ENCODE data around the gene SNRNP70. TPM values are rescaled to one million over a fixed set of nuclear protein-coding genes. Genes with fewer than 3 reads are reported as not detected.

The SNRNP70 gene
- total and polyA plus RNA-seq, 8 donors: 87.9 to 883 (median 161) TPM

DNA sequence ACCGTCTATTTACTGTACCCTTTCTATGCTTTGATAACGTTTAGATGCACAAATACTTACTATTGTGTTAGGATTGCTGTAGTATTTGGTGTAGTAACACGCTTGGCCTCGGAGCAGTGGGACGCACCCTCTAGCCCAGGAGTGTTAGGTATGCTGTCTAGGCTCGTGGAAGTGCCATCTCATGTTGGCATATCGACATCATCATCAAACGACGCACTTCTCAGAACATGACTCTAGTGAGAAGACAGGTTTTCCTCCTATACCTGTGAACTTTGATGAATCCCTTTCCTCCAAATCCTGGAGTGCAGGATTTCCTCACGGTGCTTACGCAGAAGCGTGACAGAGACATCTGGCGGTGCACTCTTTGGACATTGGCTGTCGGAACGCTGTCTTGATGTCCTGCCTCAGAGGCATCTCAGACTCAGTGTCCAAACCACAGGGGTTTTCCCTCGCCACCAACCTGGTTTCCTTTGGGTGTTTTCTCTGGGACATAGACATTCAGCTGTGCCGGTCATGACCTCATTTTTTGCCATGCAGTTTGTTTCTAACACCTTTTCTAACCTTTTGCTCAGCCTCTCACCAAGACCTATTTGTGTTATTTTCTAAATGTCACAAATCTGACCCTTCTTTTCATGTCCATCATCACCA lies 6.3 kb downstream of the SNRNP70 start:
- TF ChIP-seq, protein P1, sequence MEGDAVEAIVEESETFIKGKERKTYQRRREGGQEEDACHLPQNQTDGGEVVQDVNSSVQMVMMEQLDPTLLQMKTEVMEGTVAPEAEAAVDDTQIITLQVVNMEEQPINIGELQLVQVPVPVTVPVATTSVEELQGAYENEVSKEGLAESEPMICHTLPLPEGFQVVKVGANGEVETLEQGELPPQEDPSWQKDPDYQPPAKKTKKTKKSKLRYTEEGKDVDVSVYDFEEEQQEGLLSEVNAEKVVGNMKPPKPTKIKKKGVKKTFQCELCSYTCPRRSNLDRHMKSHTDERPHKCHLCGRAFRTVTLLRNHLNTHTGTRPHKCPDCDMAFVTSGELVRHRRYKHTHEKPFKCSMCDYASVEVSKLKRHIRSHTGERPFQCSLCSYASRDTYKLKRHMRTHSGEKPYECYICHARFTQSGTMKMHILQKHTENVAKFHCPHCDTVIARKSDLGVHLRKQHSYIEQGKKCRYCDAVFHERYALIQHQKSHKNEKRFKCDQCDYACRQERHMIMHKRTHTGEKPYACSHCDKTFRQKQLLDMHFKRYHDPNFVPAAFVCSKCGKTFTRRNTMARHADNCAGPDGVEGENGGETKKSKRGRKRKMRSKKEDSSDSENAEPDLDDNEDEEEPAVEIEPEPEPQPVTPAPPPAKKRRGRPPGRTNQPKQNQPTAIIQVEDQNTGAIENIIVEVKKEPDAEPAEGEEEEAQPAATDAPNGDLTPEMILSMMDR (IDR thresholded peaks at IDR 0.05): no peak
- no peak for ATAC-seq
- peaks cover 7 to 46% (median 28%) of the 10 kb centered on the region in 3 donors for H3K36me3 ChIP-seq
- H3K27ac ChIP-seq: no peak overlapping the region
- 89% methylated on average over 17 of the region's 17 CpGs for WGBS, 2 donors
- no peak overlapping the region for H3K4me3 ChIP-seq
- intact Hi-C loops (cut with DNase I): loop anchor here in 1 of 3 donors (5.0 kb wide), 1 partner anchor 111 kb away; no protein-coding TSS in a partner anchor
- no peaks in the 10 kb centered on the region for H3K9me3 ChIP-seq
- H3K4me1 ChIP-seq: peaks cover 0 to 19% (median 7%) of the 10 kb centered on the region in 3 donors
- no peaks in the 10 kb centered on the region for H3K27me3 ChIP-seq
- no peak for DNase-seq
- FAIRE-seq: no peak

DNA sequence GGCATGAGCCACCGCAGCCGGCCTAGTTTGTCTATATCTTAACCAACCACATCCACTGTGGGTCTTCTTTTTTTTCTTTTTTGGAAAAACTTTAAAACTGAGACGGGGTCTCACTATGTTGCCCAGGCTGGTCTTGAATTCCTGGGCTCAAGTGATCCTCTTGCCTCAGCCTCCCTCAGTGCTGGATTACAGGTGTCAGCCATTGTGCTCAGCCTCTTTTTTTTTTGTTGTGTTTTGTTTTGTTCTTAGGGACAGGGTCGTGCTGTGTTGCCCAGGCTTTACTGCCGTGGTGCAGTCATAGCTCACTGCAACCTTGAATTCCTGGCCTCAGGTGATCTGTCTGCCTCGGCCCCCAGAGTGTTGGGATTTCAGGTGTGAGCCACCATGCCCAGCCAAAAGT lies 7.4 kb downstream of the SNRNP70 start:
- Histone ChIP-seq H3K27ac (no peak overlapping the region), H3K36me3 (peaks cover 7 to 44% (median 28%) of the 10 kb centered on the region in 3 donors), H3K4me1 (peaks cover 0 to 7% (median 0%) of the 10 kb centered on the region in 3 donors), H3K9me3 (no peaks in the 10 kb centered on the region), H3K4me3 (no peak overlapping the region), H3K27me3 (no peaks in the 10 kb centered on the region)
- intact Hi-C loops (cut with DNase I): loop anchor here in 1 of 3 donors (5.0 kb wide), 1 partner anchor 110 kb away; no protein-coding TSS in a partner anchor
- 91 to 92% methylated on average over 6 of the region's 6 CpGs for WGBS, 2 donors
- FAIRE-seq (no peak), ATAC-seq (no peak), DNase-seq (no peak)
- TF ChIP-seq, protein P1 (IDR thresholded peaks at IDR 0.05): no peak

DNA sequence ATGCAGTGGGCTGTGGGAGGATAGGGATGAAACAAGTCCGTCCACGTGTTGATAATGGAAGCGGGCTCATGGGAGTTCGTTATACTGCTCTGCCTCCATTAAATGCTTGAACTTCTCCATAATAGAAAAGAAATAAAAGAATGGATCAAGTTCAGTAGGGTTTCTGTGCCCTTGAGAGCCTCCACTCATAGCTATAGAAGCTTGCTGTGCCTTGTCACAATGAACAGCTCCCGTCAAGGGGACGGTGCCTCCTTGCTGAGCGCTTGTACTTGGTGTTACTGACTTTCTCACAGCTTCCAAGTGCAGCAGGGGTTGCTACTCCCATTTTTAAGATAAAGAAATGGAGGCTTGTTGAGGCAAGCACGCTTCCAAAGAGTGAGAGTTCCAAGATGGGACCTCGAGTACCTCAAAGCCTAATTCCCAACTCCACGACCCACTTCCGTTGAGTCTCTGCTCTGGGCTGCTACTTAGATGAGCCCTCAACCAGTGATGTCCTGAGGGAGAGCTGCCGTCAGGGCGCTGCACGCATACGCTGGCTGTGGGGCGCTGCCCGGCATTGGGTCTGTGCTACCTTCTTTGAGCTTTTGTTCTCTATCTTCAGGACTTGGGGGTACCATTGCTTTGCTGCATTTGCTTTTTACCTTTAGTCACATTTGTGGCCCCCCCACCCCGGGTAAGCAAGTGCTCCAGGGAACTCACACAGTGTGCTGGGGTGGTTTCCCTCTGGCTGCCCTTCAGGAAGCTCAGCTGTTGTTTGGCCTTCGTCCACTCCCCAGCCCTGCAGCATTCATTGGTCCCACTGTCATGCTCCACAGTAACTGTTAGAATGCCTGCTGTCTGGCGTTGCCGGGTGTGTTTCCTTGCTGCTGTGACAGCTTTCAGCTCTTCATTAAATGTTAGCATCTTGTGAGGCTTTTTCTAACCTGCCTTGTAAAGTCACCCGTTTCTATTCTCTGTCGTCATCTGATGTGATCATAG lies 9.5 kb downstream of the SNRNP70 start:
- TF ChIP-seq, protein P1 (IDR thresholded peaks at IDR 0.05): no peak
- 78 to 80% methylated on average over 23 of the region's 23 CpGs for WGBS, 2 donors

DNA sequence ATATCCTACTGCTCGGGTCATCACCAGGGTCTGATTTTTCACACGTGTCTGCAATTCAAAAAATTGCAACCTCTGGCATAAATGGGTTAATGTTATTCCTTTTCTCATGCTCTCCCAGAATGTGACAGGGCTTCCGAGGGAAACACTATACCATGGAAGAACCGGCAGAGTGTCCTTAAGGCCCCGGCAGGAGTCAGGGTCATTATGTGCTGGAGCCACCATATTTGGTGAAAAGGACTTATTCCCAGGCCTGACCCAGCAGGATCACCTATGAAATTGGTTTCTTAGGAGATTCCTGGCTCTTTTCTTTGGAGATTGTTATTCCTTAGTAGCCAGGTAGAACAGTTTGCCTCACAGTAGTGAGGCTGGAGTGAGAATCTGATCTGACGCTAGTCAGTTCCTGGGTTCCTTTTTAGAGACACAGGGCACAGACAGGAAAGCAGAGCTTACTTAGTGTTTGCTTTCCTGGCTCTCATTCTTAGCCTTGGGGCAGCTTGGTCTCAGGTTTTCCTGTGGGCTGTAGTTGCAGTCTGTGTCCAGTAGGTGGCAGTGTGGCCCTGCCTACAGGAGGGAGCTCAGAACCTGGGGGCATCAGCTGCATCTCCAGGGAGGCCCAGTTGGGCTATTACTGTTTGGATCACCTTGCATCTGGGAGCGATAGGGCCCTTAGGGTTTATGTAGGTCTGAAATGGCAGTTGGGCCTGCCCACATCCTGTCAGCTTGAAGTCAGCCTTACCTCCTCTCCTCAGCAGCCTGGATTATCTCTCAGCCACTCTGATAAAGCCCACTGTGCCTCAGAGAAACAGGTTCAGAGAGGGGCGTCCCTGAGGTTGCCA lies 12.4 kb downstream of the SNRNP70 start:
- no peak overlapping the region for H3K4me3 ChIP-seq
- ATAC-seq (peak; percentile 63 to 96 (median 88)), DNase-seq (peak; percentile 53 to 82 (median 75)), FAIRE-seq (no peak)
- intact Hi-C loops (cut with DNase I): no loop called here
- 32 to 38% methylated on average over 8 of the region's 8 CpGs for whole genome bisulfite sequencing, 2 donors
- no peaks in the 10 kb centered on the region for H3K9me3 ChIP-seq
- TF ChIP-seq, protein P1 (IDR thresholded peaks at IDR 0.05): peak; percentile 97 to 99 (median 98)
- peaks cover 3 to 54% (median 27%) of the 10 kb centered on the region in 3 donors for H3K36me3 ChIP-seq
- no peaks in the 10 kb centered on the region for H3K4me1 ChIP-seq
- H3K27ac ChIP-seq: no peak overlapping the region
- H3K27me3 ChIP-seq: no peaks in the 10 kb centered on the region

More for the DNA sequence above, 9.5 kb downstream of the SNRNP70 start:
- intact Hi-C loops (cut with DNase I): loop anchor here in 1 of 3 donors (5.0 kb wide), 1 partner anchor 108 kb away; no protein-coding TSS in a partner anchor
- Histone ChIP-seq H3K27ac (no peak overlapping the region), H3K4me3 (no peak overlapping the region), H3K9me3 (no peaks in the 10 kb centered on the region), H3K27me3 (no peaks in the 10 kb centered on the region), H3K36me3 (peaks cover 11 to 56% (median 36%) of the 10 kb centered on the region in 3 donors), H3K4me1 (no peaks in the 10 kb centered on the region)
- ATAC-seq: no peak
- no peak for FAIRE-seq
- DNase-seq: no peak
